ENCODE measurements around the gene GRN. TPM values are rescaled to one million over a fixed set of nuclear protein-coding genes. Genes with fewer than 3 reads are reported as not detected.

GRN gene
- total RNA-seq, 3 donors from 2014 or later = 166 to 372 (median 252) TPM

- Histone ChIP-seq H3K9me3 (no peaks in the 10 kb centered on the region), H3K4me3 (no peak overlapping the region), H3K27ac (no peak overlapping the region), H3K27me3 (peaks cover 12 to 27% of the 10 kb centered on the region in 2 donors), H3K4me1 (peaks cover 0 to 6% of the 10 kb centered on the region in 2 donors), H3K36me3 (no peaks in the 10 kb centered on the region)
- intact Hi-C loops (cut with DNase I; ENCODE audit: low total_unique reads) = no loop called here
- no peak for DNase-seq (ENCODE audit: low spot score in 2 of 2)
- TF ChIP-seq CTCF (IDR thresholded peaks at IDR 0.05) (no peak), POLR2AphosphoS5 (IDR thresholded peaks at IDR 0.05) (no peak), POLR2A (IDR thresholded peaks at IDR 0.05) (no peak)
Measured at GRCh38 chr17:44311562-44312181, 33.4 kb upstream of the GRN start.

GRCh38 chr17:44312396-44313104, 32.6 kb upstream of the GRN start:
- intact Hi-C loops (cut with DNase I; ENCODE audit: low total_unique reads) = no loop called here
- Histone ChIP-seq H3K4me1 (peaks cover 0 to 5% of the 10 kb centered on the region in 2 donors), H3K27me3 (peaks cover 12 to 36% of the 10 kb centered on the region in 2 donors), H3K27ac (no peak overlapping the region), H3K4me3 (no peak overlapping the region), H3K36me3 (no peaks in the 10 kb centered on the region), H3K9me3 (no peaks in the 10 kb centered on the region)
- DNase-seq (ENCODE audit: low spot score in 2 of 2) = no peak
- TF ChIP-seq CTCF (IDR thresholded peaks at IDR 0.05) (no peak), POLR2A (IDR thresholded peaks at IDR 0.05) (no peak), POLR2AphosphoS5 (IDR thresholded peaks at IDR 0.05) (no peak)

- H3K27me3 ChIP-seq = peaks cover 12 to 40% of the 10 kb centered on the region in 2 donors
- H3K4me3 ChIP-seq = no peak overlapping the region
- no peaks in the 10 kb centered on the region for H3K9me3 ChIP-seq
- intact Hi-C loops (cut with DNase I; ENCODE audit: low total_unique reads) = no loop called here
- H3K4me1 ChIP-seq = no peaks in the 10 kb centered on the region
- DNase-seq (ENCODE audit: low spot score in 2 of 2) = no peak
- no peaks in the 10 kb centered on the region for H3K36me3 ChIP-seq
- H3K27ac ChIP-seq = no peak overlapping the region
- TF ChIP-seq CTCF (IDR thresholded peaks at IDR 0.05) = no peak
- TF ChIP-seq POLR2AphosphoS5 (IDR thresholded peaks at IDR 0.05) = no peak
Measured at GRCh38 chr17:44314031-44314430, 31.1 kb upstream of the GRN start.

- H3K4me1 ChIP-seq = no peaks in the 10 kb centered on the region
- H3K4me3 ChIP-seq = peak overlapping the region in 1 of 3 donors; percentile 60
- TF ChIP-seq CTCF (IDR thresholded peaks at IDR 0.05) (no peak), POLR2AphosphoS5 (IDR thresholded peaks at IDR 0.05) (no peak), POLR2A (IDR thresholded peaks at IDR 0.05) (no peak)
- H3K27ac ChIP-seq = no peak overlapping the region
- no peak for DNase-seq (ENCODE audit: low spot score in 2 of 2)
- H3K9me3 ChIP-seq = no peaks in the 10 kb centered on the region
- no peaks in the 10 kb centered on the region for H3K36me3 ChIP-seq
- peaks cover 12 to 40% of the 10 kb centered on the region in 2 donors for H3K27me3 ChIP-seq
- intact Hi-C loops (cut with DNase I; ENCODE audit: low total_unique reads) = no loop called here
Measured at GRCh38 chr17:44314524-44314868, 30.6 kb upstream of the GRN start.

GRCh38 chr17:44314869-44315661, 30.0 kb upstream of the GRN start:
- peaks cover 9 to 40% of the 10 kb centered on the region in 2 donors for H3K27me3 ChIP-seq
- peak overlapping the region in 2 of 3 donors; percentile 41 to 60 for H3K4me3 ChIP-seq

More at GRCh38 chr17:44314869-44315661, 30.0 kb upstream of the GRN start:
- intact Hi-C loops (cut with DNase I; ENCODE audit: low total_unique reads) = no loop called here
- Histone ChIP-seq H3K36me3 (no peaks in the 10 kb centered on the region), H3K27ac (no peak overlapping the region), H3K4me1 (no peaks in the 10 kb centered on the region), H3K9me3 (no peaks in the 10 kb centered on the region)
- TF ChIP-seq POLR2AphosphoS5 (IDR thresholded peaks at IDR 0.05) (no peak), CTCF (IDR thresholded peaks at IDR 0.05) (no peak), POLR2A (IDR thresholded peaks at IDR 0.05) (no peak)
- DNase-seq (ENCODE audit: low spot score in 2 of 2) = no peak

Measured in breast epithelium (tissue), 4 donors.